GM12864 (cell line): ENCODE results near the gene C2CD4B.

ENCODE experiments used
- DNase-seq: peaks from one replicate; pipeline ENCODE4 v3.0.0-alpha.2; 2011; ENCODE audit warnings: low read depth
- H3K4me3 ChIP-seq: 2 replicates; pipeline ENCODE4 v1.5.1; 2011; ENCODE audit warnings: mild to moderate bottlenecking, low read depth, low read length, control low read depth
- CTCF ChIP-seq: IDR thresholded peaks from 2 replicates; pipeline ENCODE4 v1.5.1; 2011; ENCODE audit warnings: low read depth, mild to moderate bottlenecking, moderate library complexity, low read length, control low read depth, inconsistent platforms; ENCODE audit errors: missing control alignments

Gene C2CD4B, protein sequence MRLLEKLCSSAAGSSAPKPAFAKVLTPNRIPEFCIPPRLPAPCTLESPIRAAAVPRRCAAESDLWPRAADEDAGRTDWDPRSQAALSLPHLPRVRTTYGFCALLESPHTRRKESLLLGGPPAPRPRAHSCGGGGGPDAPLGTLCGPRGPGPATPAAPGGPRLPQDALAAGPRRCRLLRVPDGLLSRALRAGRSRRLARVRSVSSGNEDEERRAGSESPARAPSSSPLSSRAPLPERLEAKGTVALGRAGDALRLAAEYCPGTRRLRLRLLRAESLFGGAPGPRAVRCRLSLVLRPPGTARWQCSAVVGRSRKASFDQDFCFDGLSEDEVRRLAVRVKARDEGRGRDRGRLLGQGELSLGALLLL

DNA sequence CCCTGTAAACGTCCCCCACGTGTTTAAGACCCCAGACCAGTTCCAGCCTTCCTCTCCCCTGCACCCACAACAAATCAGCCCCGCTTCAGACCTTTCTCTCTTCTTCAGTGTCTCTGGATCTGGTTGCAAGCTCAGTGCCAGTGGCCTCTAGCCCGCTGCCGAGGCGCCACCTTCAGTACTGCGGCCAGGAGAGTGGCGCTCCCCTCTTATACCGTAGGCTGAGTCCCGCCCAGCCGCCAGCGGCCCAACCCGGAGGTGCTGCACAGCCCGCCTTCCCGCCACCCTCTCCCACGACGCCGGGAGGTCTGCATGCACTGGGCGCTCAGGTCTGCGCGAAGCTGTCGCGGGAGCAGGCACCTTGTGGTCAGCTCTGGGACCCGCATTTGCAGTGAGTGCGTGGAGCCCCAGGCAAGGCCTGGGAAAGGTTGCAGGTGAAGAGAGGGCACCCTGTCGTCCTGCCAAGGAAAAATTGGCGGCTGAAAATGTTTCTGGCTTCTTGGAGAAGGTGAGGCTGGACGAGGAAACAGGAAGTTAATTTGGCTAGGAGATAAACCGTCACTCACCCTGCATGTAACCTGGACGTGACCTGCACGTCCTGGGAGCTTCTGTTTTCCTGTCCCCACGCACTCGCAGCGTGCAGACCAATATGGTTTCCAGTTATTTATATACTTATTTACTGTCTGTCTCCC is at the start of gene C2CD4B:
Gene C2CD4B, minus strand, starts transcription at position 182 of the 689 bp plus-strand sequence. CDS start 301 bp downstream, outside the sequence.
- TF ChIP-seq CTCF, result no peak
- DNase-seq, result no peak
- peak within 1 kb of the TSS; percentile 28 for H3K4me3 ChIP-seq

DNA sequence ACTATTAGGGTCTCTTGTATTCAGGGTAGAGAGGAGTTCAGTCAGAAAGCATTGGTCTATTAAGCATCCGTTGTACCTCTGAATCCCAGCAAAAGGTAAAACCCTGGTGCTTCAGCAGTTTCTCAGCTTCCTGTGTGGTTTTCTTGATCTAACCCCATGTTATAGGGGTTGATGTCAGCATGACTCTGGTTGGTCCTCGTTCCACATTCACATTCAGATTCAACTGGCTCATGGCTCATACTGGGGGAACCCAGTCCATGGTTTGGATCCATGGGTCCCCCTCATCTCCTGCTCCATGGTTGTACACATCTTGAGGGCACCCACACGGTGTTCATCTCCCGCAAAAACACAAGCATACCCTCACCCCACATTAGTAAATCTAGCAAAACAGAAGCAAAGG is 47.7 kb upstream of the C2CD4B start:
- H3K4me3 ChIP-seq, result no peak overlapping the region
- TF ChIP-seq CTCF, result no peak
- DNase-seq, result no peak

DNA sequence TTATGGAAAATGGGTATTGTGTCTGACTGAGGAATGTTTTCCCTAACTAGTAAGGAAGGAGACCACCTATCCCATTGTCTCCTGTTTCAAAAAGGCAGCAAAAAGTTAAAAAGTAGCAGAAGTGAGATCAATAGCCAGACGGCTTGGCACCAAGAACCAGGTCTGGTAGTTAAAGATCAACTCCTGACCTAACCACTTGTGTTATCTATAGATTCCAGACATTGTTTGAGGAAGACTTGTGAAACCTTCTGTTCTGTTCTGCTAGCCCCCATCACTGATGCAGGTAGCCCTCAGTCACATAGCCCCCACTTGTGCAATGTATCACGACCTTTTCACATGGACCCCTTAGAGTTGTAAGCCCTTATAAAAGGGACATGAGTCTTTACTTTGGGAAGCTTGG is 46.3 kb upstream of the C2CD4B start:
- DNase-seq, result no peak
- no peak for TF ChIP-seq CTCF
- H3K4me3 ChIP-seq, result no peak overlapping the region

DNA sequence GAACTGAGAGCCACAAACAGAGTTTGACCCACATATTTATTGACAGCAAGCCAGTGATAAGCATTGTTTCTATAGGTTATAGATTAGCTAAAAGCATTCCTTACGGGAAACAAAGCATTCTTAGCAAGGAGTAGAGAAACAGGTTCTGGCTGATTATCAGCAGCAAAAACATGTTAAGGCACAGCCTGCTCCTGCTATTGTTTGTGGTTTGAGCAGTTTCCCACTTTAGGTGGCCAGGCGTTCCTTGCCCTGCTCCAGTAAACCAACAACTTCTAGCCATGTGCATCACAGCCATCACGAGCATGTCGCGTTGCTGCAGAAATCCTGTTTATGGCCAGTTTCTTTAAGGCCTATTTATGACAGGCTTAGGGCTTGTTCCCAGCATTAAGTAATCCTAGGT is 44.7 kb upstream of the C2CD4B start:
- no peak for TF ChIP-seq CTCF
- no peak for DNase-seq
- no peak overlapping the region for H3K4me3 ChIP-seq

- DNase-seq, result no peak
- no peak overlapping the region for H3K4me3 ChIP-seq
- TF ChIP-seq CTCF, result no peak
These were observed 44.2 kb upstream of the C2CD4B start for GRCh38 chr15:62209322-62209721.

- no peak overlapping the region for H3K4me3 ChIP-seq
- no peak for TF ChIP-seq CTCF
- DNase-seq, result no peak
These were observed 43.8 kb upstream of the C2CD4B start for GRCh38 chr15:62208884-62209283.

DNA sequence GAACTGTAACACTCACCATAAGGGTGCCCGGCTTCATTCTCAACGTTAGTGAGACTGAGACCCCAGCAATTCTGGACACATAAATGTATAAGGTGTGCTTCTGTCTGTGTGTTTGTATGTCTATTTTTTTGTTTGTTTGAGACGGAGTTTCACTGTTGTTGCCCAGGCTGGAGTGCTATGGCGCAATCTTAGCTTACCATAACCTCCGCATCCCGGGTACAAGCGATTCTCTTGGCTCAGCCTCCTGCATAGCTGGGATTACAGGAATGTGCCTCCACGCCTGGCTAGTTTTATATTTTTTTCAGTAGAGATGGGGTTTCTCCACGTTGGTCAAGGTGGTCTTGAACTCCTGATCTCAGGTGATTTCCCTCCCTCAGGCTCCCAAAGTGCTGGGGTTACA is 43.3 kb upstream of the C2CD4B start:
- no peak for TF ChIP-seq CTCF
- H3K4me3 ChIP-seq, result no peak overlapping the region
- no peak for DNase-seq
